GM12875 (cell line): ENCODE measurements around the gene TH.

Experiments used
- H3K4me3 ChIP-seq: one replicate; pipeline ENCODE4 v1.5.1; 2011; ENCODE audit warnings: low read depth, low read length, control low read depth
- TF ChIP-seq, protein P1 (sequence below): IDR thresholded peaks from 2 replicates; pipeline ENCODE4 v1.5.1; 2011; ENCODE audit warnings: low read depth, mild to moderate bottlenecking, control low read depth, inconsistent platforms, low read length, moderate library complexity, borderline replicate concordance; ENCODE audit not compliant: insufficient read depth

The TH gene

DNA sequence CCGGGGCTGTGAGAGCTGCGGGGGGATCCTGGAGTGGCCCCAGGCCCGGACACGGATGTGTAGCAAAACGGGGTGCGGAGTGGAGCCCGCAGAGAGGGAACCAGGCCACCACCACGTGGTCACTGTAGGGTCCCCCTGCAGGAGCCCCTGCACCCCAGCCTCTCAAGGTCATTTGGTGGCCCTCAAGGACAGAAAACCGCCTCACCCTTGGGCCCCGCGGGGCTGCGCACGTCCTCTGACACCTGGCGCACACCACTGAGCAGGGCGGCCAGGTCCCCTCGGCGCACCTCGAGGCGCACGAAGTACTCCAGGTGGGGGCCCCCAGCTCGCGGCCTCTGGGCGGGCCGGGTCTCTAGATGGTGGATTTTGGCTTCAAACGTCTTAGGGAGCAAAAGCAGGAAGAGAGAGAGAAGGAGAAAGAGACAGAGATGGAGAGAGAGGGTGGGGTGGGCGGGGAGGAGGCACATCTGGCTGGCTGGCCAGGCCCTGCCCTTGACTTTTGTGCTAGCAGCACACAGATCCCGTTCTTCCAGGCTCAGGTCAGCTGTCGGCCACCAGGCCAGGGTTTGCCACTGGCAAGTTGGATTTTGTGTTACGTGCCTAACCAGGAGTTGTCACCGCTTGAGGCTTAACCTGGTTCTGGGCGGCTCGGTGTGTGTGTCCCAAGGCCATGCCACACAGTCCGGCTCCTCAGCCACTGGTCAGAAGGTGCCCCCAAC, 3.2 kb downstream of the TH start:
- TF ChIP-seq, protein P1, sequence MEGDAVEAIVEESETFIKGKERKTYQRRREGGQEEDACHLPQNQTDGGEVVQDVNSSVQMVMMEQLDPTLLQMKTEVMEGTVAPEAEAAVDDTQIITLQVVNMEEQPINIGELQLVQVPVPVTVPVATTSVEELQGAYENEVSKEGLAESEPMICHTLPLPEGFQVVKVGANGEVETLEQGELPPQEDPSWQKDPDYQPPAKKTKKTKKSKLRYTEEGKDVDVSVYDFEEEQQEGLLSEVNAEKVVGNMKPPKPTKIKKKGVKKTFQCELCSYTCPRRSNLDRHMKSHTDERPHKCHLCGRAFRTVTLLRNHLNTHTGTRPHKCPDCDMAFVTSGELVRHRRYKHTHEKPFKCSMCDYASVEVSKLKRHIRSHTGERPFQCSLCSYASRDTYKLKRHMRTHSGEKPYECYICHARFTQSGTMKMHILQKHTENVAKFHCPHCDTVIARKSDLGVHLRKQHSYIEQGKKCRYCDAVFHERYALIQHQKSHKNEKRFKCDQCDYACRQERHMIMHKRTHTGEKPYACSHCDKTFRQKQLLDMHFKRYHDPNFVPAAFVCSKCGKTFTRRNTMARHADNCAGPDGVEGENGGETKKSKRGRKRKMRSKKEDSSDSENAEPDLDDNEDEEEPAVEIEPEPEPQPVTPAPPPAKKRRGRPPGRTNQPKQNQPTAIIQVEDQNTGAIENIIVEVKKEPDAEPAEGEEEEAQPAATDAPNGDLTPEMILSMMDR, result no peak
- no peak overlapping the region for H3K4me3 ChIP-seq

DNA sequence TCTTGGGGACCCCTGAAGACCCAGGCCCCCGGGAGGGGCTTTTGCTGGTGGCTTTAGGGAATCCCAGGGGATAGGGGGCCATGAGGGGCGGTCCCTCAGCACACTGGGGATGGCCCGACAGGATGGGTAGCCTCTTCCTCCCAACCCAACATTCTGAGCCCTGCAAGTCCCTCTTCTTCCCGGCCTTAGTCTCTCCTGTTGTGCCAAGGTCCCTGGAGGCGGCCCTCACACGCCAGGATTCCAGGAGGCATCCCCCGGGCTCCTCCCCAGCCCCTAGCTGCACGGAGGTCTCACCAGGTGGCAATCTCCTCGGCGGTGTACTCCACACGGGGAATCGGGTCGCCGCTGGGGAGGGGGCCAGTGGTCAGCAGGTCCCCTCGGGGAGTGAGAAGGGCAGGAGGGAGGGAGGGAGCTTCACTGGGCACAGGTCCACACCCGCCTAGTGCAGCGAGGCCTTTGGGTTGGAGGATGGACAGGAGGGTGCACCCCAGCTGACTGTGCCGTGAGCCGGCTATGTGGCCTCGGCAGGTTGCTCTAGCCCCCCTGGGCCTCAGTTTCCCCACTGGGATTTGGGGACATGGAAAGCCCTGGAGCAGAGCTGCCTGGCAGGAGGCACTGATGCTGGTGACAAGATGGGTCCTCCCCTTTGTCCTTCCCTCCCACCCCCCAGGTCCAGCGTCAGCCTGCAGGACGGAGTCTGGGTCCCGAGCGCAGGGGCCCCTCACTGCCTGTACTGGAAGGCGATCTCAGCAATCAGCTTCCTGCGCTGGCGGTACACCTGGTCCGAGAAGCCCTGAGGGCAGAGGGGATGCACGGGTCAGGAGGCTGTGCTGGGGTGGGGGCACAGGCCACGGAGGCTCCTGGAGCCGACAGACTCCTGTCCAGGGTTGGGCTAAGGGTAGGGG, 4.2 kb downstream of the TH start:
- TF ChIP-seq, protein P1, result no peak
- no peak overlapping the region for H3K4me3 ChIP-seq

DNA sequence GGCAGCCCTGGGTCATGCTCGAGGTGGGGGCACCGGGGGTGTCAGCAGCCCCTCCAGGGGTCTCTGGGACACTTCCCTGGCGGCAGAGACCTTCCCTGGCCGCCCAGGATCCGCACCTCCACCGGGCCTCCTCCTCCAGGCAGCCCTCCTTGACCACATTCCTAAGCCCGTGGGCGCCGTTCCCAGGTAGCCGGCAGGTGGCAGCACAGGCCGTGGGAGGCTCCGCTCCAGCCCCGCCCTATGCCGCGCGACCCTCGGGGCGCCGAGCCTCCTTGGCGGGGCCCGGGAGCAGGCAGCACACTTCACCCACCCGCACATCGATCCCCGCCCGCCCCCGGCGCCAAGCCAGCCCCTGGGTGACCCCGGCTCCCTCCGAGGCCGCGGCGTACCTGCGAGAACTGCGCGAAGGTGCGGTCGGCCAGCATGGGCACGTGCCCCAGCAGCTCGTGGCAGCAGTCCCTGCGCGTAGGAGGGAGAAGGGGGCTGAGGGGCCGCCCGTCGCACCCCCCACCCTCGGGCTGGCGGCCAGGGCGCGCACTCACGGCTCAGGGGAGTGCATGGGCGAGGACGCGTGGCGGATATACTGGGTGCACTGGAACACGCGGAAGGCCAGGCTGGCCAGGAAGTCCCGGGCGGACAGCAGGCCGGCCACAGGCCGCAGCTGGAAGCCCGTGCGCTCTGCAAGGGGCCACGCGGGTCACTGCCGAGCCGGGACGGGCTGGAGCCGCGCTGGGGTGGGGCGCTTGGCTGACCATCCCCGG, 5.3 kb downstream of the TH start:
- TF ChIP-seq, protein P1, result peak; percentile 42; the same call in 1 of the 2 replicates
- H3K4me3 ChIP-seq, result no peak overlapping the region

DNA sequence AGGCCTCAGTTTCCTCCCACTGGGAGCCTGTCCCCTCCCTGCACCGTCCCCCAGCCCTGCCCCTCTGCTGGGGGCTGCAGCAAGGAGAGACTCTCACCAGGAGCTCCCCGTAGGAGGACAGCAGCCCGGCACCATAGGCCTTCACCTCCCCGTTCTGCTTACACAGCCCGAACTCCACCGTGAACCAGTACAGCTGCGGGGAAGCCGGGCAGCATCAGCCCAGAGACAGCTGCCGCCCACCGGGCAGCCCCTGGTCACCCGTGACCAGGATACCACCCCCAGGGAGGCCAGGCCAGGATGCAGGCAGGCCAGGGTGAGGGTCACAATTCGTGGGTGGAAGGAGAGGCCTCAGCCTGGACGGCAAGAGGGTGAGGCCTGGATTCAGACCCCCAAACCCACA, 6.0 kb downstream of the TH start:
- TF ChIP-seq, protein P1, result no peak
- no peak overlapping the region for H3K4me3 ChIP-seq

DNA sequence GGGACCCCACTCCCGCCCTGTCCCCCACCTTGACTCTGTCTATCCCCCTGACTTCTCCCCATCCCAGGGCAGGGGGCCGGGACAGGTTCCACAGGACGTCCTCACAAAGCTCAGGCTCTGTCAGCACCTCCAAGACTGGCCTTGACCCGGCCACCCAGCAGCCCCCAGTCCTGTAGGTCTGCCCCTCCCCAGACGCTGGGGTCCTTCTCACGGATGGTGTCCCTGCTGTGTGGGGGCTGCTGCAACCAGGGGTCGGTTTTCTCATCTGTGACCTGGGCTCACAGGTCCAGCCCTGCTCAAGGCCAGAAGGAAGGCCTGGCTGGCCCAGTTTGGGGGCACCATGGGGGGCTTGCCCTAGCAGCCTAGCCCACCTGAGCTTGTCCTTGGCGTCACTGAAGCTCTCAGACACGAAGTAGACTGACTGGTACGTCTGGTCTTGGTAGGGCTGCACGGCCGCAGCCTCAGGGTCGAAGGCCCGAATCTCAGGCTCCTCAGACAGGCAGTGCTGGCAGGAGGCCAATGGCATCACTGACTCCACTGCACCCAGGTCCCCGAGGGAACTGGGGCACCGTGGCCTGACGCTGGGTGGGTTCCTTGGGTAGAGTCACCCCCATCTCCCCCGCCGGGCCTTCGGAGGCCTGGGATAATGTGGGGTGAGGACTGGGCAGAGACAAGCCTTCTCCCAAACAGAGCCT, 6.6 kb downstream of the TH start:
- TF ChIP-seq, protein P1, result no peak

DNA sequence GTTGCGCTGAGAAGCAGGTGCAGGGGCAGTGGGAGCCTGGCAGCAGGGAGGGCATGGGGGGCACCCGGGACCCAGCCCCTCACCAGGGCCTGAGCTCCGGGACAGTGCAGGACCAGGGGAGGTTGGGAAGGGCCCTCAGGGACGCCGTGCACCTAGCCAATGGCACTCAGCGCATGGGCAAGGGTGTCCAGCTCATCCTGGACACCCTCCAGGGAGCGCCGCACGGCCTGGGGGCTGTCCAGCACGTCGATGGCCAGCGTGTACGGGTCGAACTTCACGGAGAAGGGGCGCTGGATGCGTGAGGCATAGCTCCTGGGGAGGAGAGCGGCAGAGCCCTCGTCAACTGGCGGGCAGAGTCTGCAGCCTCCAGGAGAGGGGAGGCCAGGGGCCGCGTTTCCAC, 7.5 kb downstream of the TH start:
- TF ChIP-seq, protein P1, result no peak
- no peak overlapping the region for H3K4me3 ChIP-seq

More for the DNA sequence above, 6.6 kb downstream of the TH start:
- no peak overlapping the region for H3K4me3 ChIP-seq
